HG03520 (cell line): ENCODE measurements around the gene APBB1.

Source experiments
- ATAC-seq: cut with Tn5 transposase; IDR thresholded peaks from one replicate; pipeline ENCODE4 v1.9.1; 2021; ENCODE audit warnings: mild to moderate bottlenecking, moderate library complexity; ENCODE audit not compliant: unreplicated experiment

APBB1 gene

GRCh38 chr11:6417907-6418556 is 862 bp downstream of the APBB1 start:
- no peak for ATAC-seq

- no peak for ATAC-seq
Observed at GRCh38 chr11:6415797-6416196, 3.1 kb downstream of the APBB1 start.

GRCh38 chr11:6414874-6415328 is 4.0 kb downstream of the APBB1 start:
- ATAC-seq, result no peak

GRCh38 chr11:6413791-6414201 is 5.1 kb downstream of the APBB1 start:
- no peak for ATAC-seq

- ATAC-seq, result no peak
Observed at GRCh38 chr11:6411594-6412031, 7.3 kb downstream of the APBB1 start.

- no peak for ATAC-seq
Observed at GRCh38 chr11:6410695-6411430, 8.0 kb downstream of the APBB1 start.

GRCh38 chr11:6406370-6406769 is 12.5 kb downstream of the APBB1 start:
- no peak for ATAC-seq

GRCh38 chr11:6405846-6406245 is 13.0 kb downstream of the APBB1 start:
- no peak for ATAC-seq

GRCh38 chr11:6405052-6405667 is 13.7 kb downstream of the APBB1 start:
- ATAC-seq, result no peak

- no peak for ATAC-seq
Observed at GRCh38 chr11:6404342-6405051, 14.4 kb downstream of the APBB1 start.

- ATAC-seq, result no peak
Observed at GRCh38 chr11:6403539-6403938, 15.4 kb downstream of the APBB1 start.

GRCh38 chr11:6402561-6402981 is 16.3 kb downstream of the APBB1 start:
- peak; percentile 84 for ATAC-seq

- peak; percentile 60 for ATAC-seq
Observed at GRCh38 chr11:6402061-6402470, 16.8 kb downstream of the APBB1 start.

- ATAC-seq, result no peak
Observed at GRCh38 chr11:6401464-6401863, 17.4 kb downstream of the APBB1 start.

- no peak for ATAC-seq
Observed at GRCh38 chr11:6400431-6401345, 18.2 kb downstream of the APBB1 start.

GRCh38 chr11:6397636-6398035 is 21.3 kb downstream of the APBB1 start:
- ATAC-seq, result no peak

GRCh38 chr11:6397156-6397555 is 21.7 kb downstream of the APBB1 start:
- ATAC-seq, result no peak

GRCh38 chr11:6395470-6396060 is 23.3 kb downstream of the APBB1 start:
- no peak for ATAC-seq

GRCh38 chr11:6393989-6394670 is 24.8 kb downstream of the APBB1 start:
- ATAC-seq, result no peak
